GM19193 (cell line): ENCODE data around the gene SLC5A2.

Source experiments
- POLR2A ChIP-seq: IDR thresholded peaks from 4 replicates; pipeline ENCODE4 v1.6.1; 2011; ENCODE audit not compliant: insufficient read depth, insufficient read length; ENCODE audit errors: extremely low read depth

The SLC5A2 gene

GRCh38 chr16:31525113-31525512, 42.2 kb downstream of the SLC5A2 start:
- no peak for TF ChIP-seq POLR2A

DNA sequence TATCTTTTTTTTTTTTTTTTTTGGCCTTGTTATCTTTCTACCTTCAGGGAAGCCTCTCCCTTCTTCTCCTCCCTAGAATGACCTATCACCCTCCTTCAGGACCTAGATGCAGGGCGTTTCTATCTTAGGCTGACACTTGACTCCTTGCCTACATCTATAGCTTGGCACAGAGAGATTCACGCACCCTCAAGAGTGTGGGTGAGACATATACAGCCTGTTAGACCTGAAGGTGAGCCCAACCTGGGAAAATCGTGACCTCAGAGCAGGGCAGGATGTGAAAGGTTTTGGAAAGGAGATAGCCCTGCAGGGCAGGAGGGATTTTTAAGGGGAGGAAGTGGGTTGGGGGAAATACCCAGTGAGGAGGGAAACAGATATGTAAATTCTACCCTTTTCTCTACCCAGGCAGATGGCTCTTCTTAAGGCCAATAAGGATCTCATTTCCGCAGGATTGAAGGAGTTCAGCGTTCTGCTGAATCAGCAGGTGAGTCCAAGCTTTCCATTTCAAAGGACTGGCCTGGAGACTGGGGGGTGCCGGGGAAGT, 44.9 kb downstream of the SLC5A2 start, which contains the start of gene AHSP:
Gene AHSP, plus strand, starts transcription at position 167 of the 541 bp plus-strand sequence. Its CDS starts 240 bp downstream, at position 407.
- no peak for TF ChIP-seq POLR2A

DNA sequence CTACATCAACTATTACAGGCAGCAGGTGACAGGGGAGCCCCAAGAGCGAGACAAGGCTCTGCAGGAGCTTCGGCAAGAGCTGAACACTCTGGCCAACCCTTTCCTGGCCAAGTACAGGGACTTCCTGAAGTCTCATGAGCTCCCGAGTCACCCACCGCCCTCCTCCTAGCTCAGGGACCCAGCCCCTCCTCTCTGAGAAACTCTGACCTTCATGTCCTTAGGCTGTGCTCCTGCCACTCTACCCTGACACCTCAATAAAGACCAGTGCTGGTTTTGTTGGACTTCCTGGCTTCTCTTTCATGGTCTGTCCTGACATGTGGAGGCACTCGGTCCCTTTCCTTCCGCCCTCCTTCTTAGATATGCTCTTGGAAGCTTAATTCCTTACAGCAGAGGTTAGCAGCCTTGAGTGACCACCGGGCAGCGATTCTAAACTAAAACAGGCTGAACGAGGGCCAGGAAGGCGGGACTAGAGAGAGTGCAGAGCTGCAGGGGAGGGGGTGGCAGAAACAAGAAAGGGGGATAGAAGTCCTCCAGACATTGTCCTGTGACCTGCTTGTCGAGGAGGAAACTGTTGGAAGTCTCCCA, 45.7 kb downstream of the SLC5A2 start:
- TF ChIP-seq POLR2A: no peak

GRCh38 chr16:31529108-31529936, 46.4 kb downstream of the SLC5A2 start:
- TF ChIP-seq POLR2A: no peak

DNA sequence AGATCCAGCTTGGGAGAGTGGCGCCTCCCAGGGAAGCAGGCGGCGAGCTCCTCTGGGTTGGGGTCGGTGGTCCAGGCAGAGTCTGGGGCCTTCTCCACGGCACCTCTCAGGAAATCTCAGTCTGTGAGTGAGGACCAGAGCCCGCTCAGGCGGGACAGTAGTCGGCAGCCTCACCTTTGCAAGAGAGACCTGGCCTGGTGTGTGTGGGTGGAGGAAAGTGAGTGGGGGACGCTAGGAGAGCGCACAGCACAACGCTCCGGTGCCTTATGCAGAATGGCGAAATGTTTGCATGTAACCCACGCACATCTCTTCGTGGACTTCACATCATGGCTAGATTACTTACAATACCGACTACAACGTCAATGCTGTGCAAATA, 47.0 kb downstream of the SLC5A2 start:
- TF ChIP-seq POLR2A: no peak

DNA sequence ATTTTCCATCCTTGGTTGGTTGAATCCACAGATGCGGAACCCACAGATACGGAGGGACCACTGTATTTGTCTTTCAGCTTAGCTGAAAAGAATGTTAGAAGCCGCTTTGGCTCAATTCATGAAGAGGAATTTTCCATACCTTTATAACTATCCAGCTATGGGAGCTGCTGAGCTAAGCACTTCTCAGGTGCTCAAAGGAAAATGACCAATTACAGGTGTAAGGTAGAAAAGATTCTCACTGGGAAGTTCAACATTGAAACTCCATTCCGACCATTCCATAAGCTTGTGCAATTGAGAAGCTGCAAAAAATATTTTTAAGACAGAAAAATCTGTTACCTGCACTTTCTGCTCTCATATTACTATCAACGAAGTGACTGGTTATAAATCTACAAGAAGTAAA, 47.5 kb downstream of the SLC5A2 start:
- no peak for TF ChIP-seq POLR2A

DNA sequence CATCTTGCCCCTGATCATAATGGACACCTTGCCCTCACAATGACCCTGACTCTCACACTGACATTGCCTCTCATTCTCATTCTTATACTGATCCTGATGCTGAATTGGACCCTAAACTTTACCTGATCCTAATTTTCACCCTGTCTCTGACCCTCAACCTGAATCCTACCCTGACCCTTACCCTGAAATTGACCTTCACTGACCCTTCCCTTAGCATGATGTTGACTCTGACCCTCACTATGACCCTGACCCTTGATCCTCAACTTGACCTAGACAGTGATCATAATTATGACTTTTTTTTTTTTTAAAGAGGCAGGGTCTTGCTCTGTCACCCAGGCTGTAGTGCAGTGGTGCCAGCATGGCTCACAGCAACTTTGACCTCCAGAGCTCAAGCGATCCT, 48.2 kb downstream of the SLC5A2 start:
- TF ChIP-seq POLR2A: no peak

DNA sequence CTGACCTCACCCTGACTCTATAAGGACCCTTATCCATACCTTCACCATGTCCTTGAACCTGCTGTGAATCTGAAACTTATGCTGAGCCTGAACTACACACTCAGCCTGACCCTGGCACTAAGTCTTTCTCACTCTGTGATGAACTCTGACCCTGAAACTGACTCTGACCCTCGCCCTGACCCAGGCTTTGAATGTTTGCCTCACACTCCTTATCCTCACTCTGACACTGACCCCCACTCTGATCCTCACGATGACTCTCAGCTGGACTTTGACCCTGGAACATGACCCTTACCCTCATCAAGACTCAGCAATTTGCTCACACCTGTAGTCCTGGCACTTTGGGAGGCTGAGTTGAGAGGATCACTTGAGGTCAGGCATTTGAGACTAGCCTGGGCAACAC, 49.2 kb downstream of the SLC5A2 start:
- no peak for TF ChIP-seq POLR2A

DNA sequence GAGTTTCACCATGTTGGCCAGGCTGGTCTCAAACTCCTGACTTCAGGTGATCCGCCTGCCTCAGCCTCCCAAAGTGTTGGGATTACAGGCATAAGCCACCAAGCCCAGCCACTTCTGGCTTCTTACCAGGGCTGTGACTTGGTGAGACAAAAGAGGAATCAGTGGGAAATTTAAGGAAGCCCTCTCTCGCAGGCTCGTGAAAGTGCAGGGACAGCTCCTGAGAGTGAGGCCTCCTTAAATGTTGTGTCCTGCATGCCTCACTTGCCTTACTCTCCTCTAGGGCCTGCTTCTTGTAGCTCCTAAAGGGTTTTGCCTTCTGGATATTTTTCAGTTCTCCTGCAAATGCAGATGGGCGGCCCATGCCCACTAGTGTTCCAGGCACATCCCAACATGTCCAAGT, 50.0 kb downstream of the SLC5A2 start:
- no peak for TF ChIP-seq POLR2A

- no peak for TF ChIP-seq POLR2A
Measured at GRCh38 chr16:31535737-31536136, 52.8 kb downstream of the SLC5A2 start.

GRCh38 chr16:31536804-31537361, 54.0 kb downstream of the SLC5A2 start:
- no peak for TF ChIP-seq POLR2A

DNA sequence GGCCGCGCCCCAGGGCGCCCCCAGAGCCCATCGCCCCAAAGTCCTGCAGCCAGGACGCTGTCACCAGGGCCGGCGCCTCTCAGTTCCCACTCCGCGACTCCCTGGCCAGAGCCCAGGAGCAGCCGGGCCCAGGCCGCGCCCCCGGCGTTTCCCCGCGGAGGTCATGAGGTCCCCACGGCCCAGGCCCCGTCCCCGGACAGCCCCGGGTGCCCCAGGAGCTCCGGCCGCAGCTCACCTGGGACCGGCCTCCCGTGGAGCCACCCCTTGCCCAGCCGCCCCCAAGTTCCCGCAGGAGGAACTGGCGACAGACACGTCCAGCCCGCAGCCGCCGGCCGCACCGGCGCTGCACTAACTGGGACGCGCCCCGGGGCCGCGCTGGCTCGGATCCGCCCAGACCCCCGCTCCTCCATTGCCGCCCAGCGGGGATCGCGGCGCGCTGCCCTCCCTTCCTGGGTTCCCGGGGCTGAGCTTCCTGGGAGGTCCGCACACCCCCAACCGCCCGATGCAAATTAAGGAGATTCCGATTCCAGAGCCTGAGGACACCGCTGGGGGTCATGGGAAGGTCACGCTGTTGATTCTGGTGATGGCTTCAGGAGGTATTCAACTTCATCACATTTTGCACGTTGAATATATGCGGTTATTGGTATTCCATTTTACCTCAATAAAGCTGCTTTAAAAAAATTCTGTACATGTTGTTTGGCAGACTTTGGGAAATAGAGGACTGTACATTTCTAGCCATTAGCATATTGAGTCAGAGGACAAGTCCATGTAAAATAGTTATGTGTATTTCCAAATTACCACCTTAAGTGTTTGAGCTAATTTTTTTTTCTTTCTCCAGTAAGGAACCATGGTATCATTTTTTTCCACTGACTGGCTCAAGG, 54.7 kb downstream of the SLC5A2 start:
- no peak for TF ChIP-seq POLR2A
